GM18909 (cell line): ENCODE results near the gene MAP4K4.
"Not testable (repeated sequence)": the region's sequence is repeated elsewhere in the genome, so short reads cannot be mapped to it uniquely, and the experiment has no call there.

Experiments
- ATAC-seq: cut with Tn5 transposase; IDR thresholded peaks from one replicate; pipeline ENCODE4 v1.9.1; 2021; ENCODE audit warnings: mild to moderate bottlenecking; ENCODE audit not compliant: unreplicated experiment, poor library complexity

Gene MAP4K4

GRCh38 chr2:101935764-101936163 lies 238.3 kb downstream of the MAP4K4 start:
- ATAC-seq: not testable (repeated sequence)

GRCh38 chr2:101942851-101943250 lies 245.3 kb downstream of the MAP4K4 start:
- no peak for ATAC-seq
